Prostate gland (tissue), 2 donors: ENCODE measurements around the gene TNFRSF1B.
"Not testable (repeated sequence)": the region's sequence is repeated elsewhere in the genome, so short reads cannot be mapped to it uniquely, and the experiment has no call there.

Source experiments
- POLR2A ChIP-seq: fragments of 450-650 bp; IDR thresholded peaks from one replicate; pipeline ENCODE4 v1.6.1; 2016; ENCODE audit warnings: antibody characterized with exemption, mild to moderate bottlenecking
- TF ChIP-seq, protein P1 (sequence below), 4 experiments: fragments of 200-600 bp in 2 of 4; fragments of 450-650 bp in 2 of 4; sonication (generic) in 2 of 4; IDR thresholded peaks; 1 replicate in 3 of 4; 2 replicates in 1 of 4; pipeline ENCODE4 v1.5.1; 2016 to 2019; ENCODE audit warnings: antibody characterized with exemption in 4 of 4, mild to moderate bottlenecking in 2 of 4, moderate library complexity in 2 of 4

DNA sequence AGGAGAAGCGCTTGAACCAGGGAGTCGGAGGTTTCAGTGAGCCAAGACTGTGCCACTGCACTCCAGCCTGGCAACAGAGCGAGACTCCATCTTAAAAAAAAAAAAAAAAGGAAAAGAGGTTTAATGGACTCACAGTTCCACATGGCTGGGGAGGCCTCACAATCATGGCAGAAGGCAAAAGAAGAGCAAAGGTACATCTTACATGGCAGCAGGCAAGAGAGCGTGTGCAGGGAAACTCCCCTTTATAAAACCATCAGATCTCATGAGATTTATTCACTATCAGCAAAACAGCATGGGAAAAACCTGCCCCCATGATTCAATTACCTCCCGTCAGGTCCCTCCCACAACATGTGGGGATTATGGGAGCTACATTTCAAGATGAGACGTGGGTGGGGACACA is 57.3 kb downstream of the TNFRSF1B start:
- TF ChIP-seq, protein P1, sequence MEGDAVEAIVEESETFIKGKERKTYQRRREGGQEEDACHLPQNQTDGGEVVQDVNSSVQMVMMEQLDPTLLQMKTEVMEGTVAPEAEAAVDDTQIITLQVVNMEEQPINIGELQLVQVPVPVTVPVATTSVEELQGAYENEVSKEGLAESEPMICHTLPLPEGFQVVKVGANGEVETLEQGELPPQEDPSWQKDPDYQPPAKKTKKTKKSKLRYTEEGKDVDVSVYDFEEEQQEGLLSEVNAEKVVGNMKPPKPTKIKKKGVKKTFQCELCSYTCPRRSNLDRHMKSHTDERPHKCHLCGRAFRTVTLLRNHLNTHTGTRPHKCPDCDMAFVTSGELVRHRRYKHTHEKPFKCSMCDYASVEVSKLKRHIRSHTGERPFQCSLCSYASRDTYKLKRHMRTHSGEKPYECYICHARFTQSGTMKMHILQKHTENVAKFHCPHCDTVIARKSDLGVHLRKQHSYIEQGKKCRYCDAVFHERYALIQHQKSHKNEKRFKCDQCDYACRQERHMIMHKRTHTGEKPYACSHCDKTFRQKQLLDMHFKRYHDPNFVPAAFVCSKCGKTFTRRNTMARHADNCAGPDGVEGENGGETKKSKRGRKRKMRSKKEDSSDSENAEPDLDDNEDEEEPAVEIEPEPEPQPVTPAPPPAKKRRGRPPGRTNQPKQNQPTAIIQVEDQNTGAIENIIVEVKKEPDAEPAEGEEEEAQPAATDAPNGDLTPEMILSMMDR (IDR thresholded peaks at IDR 0.05), result not testable (repeated sequence)
- not testable (repeated sequence) for TF ChIP-seq POLR2A
